ENCODE data around the gene FAM20C.

The FAM20C gene

GRCh38 chr7:208130-208673 lies 15.8 kb downstream of the FAM20C start:
- DNase-seq (ENCODE audit: low read depth in 2 of 3, low spot score in 2 of 3), result no peak

GRCh38 chr7:208816-209215 lies 16.4 kb downstream of the FAM20C start:
- no peak for DNase-seq (ENCODE audit: low read depth in 2 of 3, low spot score in 2 of 3)

GRCh38 chr7:209416-209815 lies 17.0 kb downstream of the FAM20C start:
- DNase-seq (ENCODE audit: low read depth in 2 of 3, low spot score in 2 of 3), result no peak

GRCh38 chr7:209906-210305 lies 17.5 kb downstream of the FAM20C start:
- DNase-seq (ENCODE audit: low read depth in 2 of 3, low spot score in 2 of 3), result no peak

- DNase-seq (ENCODE audit: low read depth in 2 of 3, low spot score in 2 of 3), result no peak
Measured at GRCh38 chr7:210401-210925, 18.1 kb downstream of the FAM20C start.

- no peak for DNase-seq (ENCODE audit: low read depth in 2 of 3, low spot score in 2 of 3)
Measured at GRCh38 chr7:211033-211714, 18.8 kb downstream of the FAM20C start.

- no peak for DNase-seq (ENCODE audit: low read depth in 2 of 3, low spot score in 2 of 3)
Measured at GRCh38 chr7:211715-212058, 19.3 kb downstream of the FAM20C start.

- no peak for DNase-seq (ENCODE audit: low read depth in 2 of 3, low spot score in 2 of 3)
Measured at GRCh38 chr7:212754-213153, 20.4 kb downstream of the FAM20C start.

GRCh38 chr7:213324-213993 lies 21.1 kb downstream of the FAM20C start:
- DNase-seq (ENCODE audit: low read depth in 2 of 3, low spot score in 2 of 3), result no peak

- no peak for DNase-seq (ENCODE audit: low read depth in 2 of 3, low spot score in 2 of 3)
Measured at GRCh38 chr7:214410-215212, 22.2 kb downstream of the FAM20C start.

GRCh38 chr7:216360-217300 lies 24.3 kb downstream of the FAM20C start:
- DNase-seq (ENCODE audit: low read depth in 2 of 3, low spot score in 2 of 3), result no peak

GRCh38 chr7:217781-218180 lies 25.4 kb downstream of the FAM20C start:
- DNase-seq (ENCODE audit: low read depth in 2 of 3, low spot score in 2 of 3), result no peak

GRCh38 chr7:218316-218715 lies 25.9 kb downstream of the FAM20C start:
- DNase-seq (ENCODE audit: low read depth in 2 of 3, low spot score in 2 of 3), result no peak

- DNase-seq (ENCODE audit: low read depth in 2 of 3, low spot score in 2 of 3), result no peak
Measured at GRCh38 chr7:218896-219580, 26.7 kb downstream of the FAM20C start.

GRCh38 chr7:219581-220150 lies 27.3 kb downstream of the FAM20C start:
- DNase-seq (ENCODE audit: low read depth in 2 of 3, low spot score in 2 of 3), result no peak

GRCh38 chr7:220151-220841 lies 27.9 kb downstream of the FAM20C start:
- no peak for DNase-seq (ENCODE audit: low read depth in 2 of 3, low spot score in 2 of 3)

GRCh38 chr7:221978-222715 lies 29.8 kb downstream of the FAM20C start:
- no peak for DNase-seq (ENCODE audit: low read depth in 2 of 3, low spot score in 2 of 3)

- no peak for DNase-seq (ENCODE audit: low read depth in 2 of 3, low spot score in 2 of 3)
Measured at GRCh38 chr7:222716-223041, 30.3 kb downstream of the FAM20C start.
